Trophoblast cell (in vitro differentiated cells and primary cell): Measurements from ENCODE around the gene IMPDH1.
A peak's percentile ranks its signal among the peaks of the same experiment; 100 is the strongest.

ENCODE experiments used
- DNase-seq, 2 donors: peaks; one replicate each; pipeline ENCODE4 v3.0.0-alpha.2; 2016
- H2AFZ ChIP-seq: 2 replicates; pipeline ENCODE4 v1.6.1; 2013; ENCODE audit warnings: low read length, moderate library complexity, mild to moderate bottlenecking; ENCODE audit not compliant: insufficient read depth, poor library complexity
- H2AK5ac ChIP-seq: 2 replicates; pipeline ENCODE4 v1.6.1; 2013; ENCODE audit warnings: mild to moderate bottlenecking, low read length
- H2BK120ac ChIP-seq: 2 replicates; pipeline ENCODE4 v1.6.1; 2013; ENCODE audit warnings: low read length, mild to moderate bottlenecking, moderate library complexity; ENCODE audit not compliant: insufficient read depth, poor library complexity
- H2BK12ac ChIP-seq: 2 replicates; pipeline ENCODE4 v1.6.1; 2013; ENCODE audit warnings: mild to moderate bottlenecking, low read length, moderate library complexity
- H2BK5ac ChIP-seq: 2 replicates; pipeline ENCODE4 v1.6.1; 2013; ENCODE audit warnings: low read length, low read depth, moderate library complexity, mild to moderate bottlenecking; ENCODE audit not compliant: poor library complexity
- H3K14ac ChIP-seq: 2 replicates; pipeline ENCODE4 v1.6.1; 2013; ENCODE audit warnings: mild to moderate bottlenecking, low read length
- H3K18ac ChIP-seq: 2 replicates; pipeline ENCODE4 v1.6.1; 2013; ENCODE audit warnings: mild to moderate bottlenecking, low read length
- H3K23ac ChIP-seq: 2 replicates; pipeline ENCODE4 v1.6.1; 2013; ENCODE audit warnings: low read length
- H3K27ac ChIP-seq: 2 replicates; pipeline ENCODE4 v1.5.1; 2013; ENCODE audit warnings: low read depth, mild to moderate bottlenecking, inconsistent platforms, low read length, moderate library complexity
- H3K27me3 ChIP-seq: 2 replicates; pipeline ENCODE4 v1.6.1; 2013; ENCODE audit warnings: inconsistent platforms, mild to moderate bottlenecking, low read length, moderate library complexity; ENCODE audit not compliant: insufficient read depth
- H3K36me3 ChIP-seq, 2 experiments: 1 replicate in 1 of 2; 2 replicates in 1 of 2; pipeline ENCODE4 v1.6.1; 2013; ENCODE audit warnings: low read length in 2 of 2, mild to moderate bottlenecking in 2 of 2, moderate library complexity in 1 of 2; ENCODE audit not compliant: insufficient read depth in 2 of 2, control insufficient read depth in 1 of 2
- H3K4ac ChIP-seq: 2 replicates; pipeline ENCODE4 v1.6.1; 2013; ENCODE audit warnings: low read depth, mild to moderate bottlenecking, low read length, moderate library complexity
- H3K4me1 ChIP-seq, 2 experiments: 1 replicate in 1 of 2; 2 replicates in 1 of 2; pipeline ENCODE4 v1.6.1; 2013; ENCODE audit warnings: low read length in 2 of 2, mild to moderate bottlenecking in 2 of 2, moderate library complexity in 1 of 2; ENCODE audit not compliant: insufficient read depth in 2 of 2, control insufficient read depth in 1 of 2
- H3K4me2 ChIP-seq: 2 replicates; pipeline ENCODE4 v1.6.1; 2013; ENCODE audit warnings: inconsistent platforms, mild to moderate bottlenecking, low read length, moderate library complexity
- H3K4me3 ChIP-seq: 2 replicates; pipeline ENCODE4 v1.5.1; 2013; ENCODE audit warnings: mild to moderate bottlenecking, low read depth, low read length, inconsistent platforms
- H3K79me1 ChIP-seq: one replicate; pipeline ENCODE4 v1.6.1; 2013; ENCODE audit warnings: low read length
- H3K79me2 ChIP-seq: 2 replicates; pipeline ENCODE4 v1.6.1; 2013; ENCODE audit warnings: low read length, mild to moderate bottlenecking; ENCODE audit not compliant: control insufficient read depth, insufficient read depth, poor library complexity
- H3K9ac ChIP-seq: 2 replicates; pipeline ENCODE4 v1.6.1; 2013; ENCODE audit warnings: mild to moderate bottlenecking, low read length
- H3K9me3 ChIP-seq: 2 replicates; pipeline ENCODE4 v1.6.1; 2013; ENCODE audit warnings: low read depth, mild to moderate bottlenecking, control low read depth, inconsistent platforms, low read length; ENCODE audit not compliant: insufficient read depth
- H4K12ac ChIP-seq: 2 replicates; pipeline ENCODE4 v1.6.1; 2013; ENCODE audit warnings: low read depth, mild to moderate bottlenecking, low read length, moderate library complexity
- H4K8ac ChIP-seq: 2 replicates; pipeline ENCODE4 v1.6.1; 2013; ENCODE audit warnings: low read depth, mild to moderate bottlenecking, low read length, moderate library complexity
- H4K91ac ChIP-seq: one replicate; pipeline ENCODE4 v1.6.1; 2013; ENCODE audit warnings: low read depth, mild to moderate bottlenecking, low read length, moderate library complexity
- WGBS: extraction: QIAGEN DNeasy Blood & Tissue Kit; methylation state at CpG from one replicate; pipeline ENCODE4 v1.1.7; 2013; ENCODE audit warnings: missing lambda C conversion rate; ENCODE audit not compliant: insufficient read length, insufficient coverage; ENCODE audit errors: extremely low coverage; 5-methylcytosine and 5-hydroxymethylcytosine counted together

IMPDH1 gene

DNA sequence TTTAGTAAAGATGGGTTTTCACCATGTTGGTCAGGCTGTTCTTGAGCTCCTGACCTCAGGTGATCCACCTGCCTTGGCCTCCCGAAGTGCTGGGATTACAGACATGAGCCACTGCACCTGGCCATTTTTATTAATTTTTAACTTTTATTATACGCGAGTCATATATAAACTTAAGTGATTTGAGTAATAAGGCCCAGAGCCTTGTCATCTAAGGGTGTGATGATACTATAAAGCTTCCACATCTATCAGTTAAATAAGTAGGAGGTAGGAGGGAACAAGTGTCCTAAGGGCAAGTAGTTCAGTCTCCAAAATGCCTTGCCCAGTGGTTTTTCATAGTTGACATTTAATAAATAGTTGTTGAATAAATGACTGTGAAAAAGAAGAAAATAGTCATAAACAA, 32.6 kb upstream of the IMPDH1 start:
- Histone ChIP-seq H2AK5ac (no peak overlapping the region), H3K27me3 (no peaks in the 10 kb centered on the region), H2AFZ (no peak overlapping the region), H3K9me3 (no peaks in the 10 kb centered on the region), H3K4me3 (no peak overlapping the region), H4K91ac (no peak overlapping the region), H2BK12ac (no peak overlapping the region), H3K18ac (no peak overlapping the region), H2BK120ac (no peak overlapping the region), H3K79me1 (peaks cover 3% of the 10 kb centered on the region), H3K9ac (no peak overlapping the region), H3K4ac (no peak overlapping the region), H3K36me3 (no peaks in the 10 kb centered on the region), H3K23ac (no peak overlapping the region), H4K8ac (no peak overlapping the region), H3K4me2 (no peak overlapping the region), H3K14ac (no peak overlapping the region), H3K79me2 (peaks cover 1% of the 10 kb centered on the region), H3K4me1 (peaks cover 11 to 12% of the 10 kb centered on the region in 2 experiments), H2BK5ac (no peak overlapping the region), H4K12ac (no peak overlapping the region), H3K27ac (no peak overlapping the region)
- no CpG with 5 or more reads among the region's 3 CpGs for WGBS
- no peak for DNase-seq

DNA sequence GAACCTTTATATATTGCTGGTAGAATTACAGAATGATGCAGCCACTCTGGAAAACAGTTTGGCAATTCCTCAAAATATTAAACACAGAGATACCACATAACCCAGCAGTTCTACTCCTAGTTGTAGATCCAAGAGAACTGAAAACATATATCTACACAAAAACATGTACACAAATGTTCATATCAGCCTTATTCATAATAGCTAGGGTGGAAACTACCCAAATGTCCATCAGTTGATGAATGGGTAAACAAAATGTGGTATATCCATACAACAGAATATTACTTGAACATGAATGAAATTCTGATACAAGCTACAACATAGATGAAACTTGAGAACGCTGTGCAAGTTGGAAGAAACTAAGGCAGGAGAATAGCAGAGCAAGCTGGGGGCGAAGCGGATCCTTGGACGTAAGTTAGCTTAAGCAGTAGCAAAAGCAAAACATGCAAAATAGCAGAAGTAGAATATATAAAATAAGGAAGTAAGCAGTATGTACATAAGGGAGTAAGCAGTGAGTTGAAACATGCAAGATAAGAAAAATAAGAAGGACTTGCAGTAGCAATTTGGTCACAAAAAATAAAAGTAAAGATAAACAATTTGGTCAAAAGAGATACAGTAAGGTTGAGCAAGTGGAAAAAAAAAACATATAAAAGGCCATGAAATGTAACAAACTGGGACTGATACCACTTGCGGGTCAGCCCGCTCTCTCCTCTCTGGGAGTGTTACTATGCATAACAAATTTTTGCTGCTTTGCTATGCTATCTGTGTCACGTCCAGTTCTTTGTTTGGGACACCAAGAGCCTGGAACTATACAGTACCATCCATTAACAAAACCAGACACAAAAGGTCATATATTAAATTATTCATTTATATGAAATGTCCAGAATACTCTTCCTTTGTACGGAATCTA, 27.9 kb upstream of the IMPDH1 start:
- H4K12ac ChIP-seq, result no peak overlapping the region
- no peak for DNase-seq
- no peak overlapping the region for H3K9ac ChIP-seq
- H2BK5ac ChIP-seq, result no peak overlapping the region
- no peaks in the 10 kb centered on the region for H3K36me3 ChIP-seq
- no peak overlapping the region for H3K4me2 ChIP-seq
- H4K91ac ChIP-seq, result no peak overlapping the region
- H3K4me3 ChIP-seq, result no peak overlapping the region
- H2BK12ac ChIP-seq, result no peak overlapping the region
- H3K14ac ChIP-seq, result no peak overlapping the region
- no peaks in the 10 kb centered on the region for H3K9me3 ChIP-seq
- no peak overlapping the region for H4K8ac ChIP-seq
- peaks cover 0 to 5% of the 10 kb centered on the region in 2 experiments for H3K4me1 ChIP-seq
- H3K79me2 ChIP-seq, result no peaks in the 10 kb centered on the region
- H3K27me3 ChIP-seq, result no peaks in the 10 kb centered on the region
- no peak overlapping the region for H2BK120ac ChIP-seq
- no CpG with 5 or more reads among the region's 8 CpGs for WGBS
- H3K23ac ChIP-seq, result no peak overlapping the region
- no peak overlapping the region for H2AFZ ChIP-seq
- H3K18ac ChIP-seq, result no peak overlapping the region
- H3K79me1 ChIP-seq, result peaks cover 1% of the 10 kb centered on the region
- no peak overlapping the region for H3K27ac ChIP-seq
- no peak overlapping the region for H2AK5ac ChIP-seq
- H3K4ac ChIP-seq, result no peak overlapping the region

DNA sequence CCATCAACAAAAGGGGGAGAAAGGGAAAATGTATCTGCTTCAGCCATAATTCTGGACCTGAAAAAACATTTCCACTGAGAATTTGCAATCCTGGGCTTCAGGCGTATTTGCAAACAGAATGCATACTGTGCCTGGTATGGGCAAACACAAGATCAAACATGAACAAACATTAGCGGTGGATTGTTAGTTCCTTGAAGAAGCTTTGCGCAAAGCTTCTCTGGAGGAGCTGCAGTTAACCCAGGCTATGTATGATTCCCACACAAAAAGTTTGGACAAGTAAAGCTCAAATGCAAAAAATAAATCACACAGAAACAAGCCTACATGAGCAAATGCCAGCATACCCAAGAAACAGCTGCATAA, 25.5 kb upstream of the IMPDH1 start:
- Histone ChIP-seq H3K18ac (no peak overlapping the region), H3K4me3 (no peak overlapping the region), H3K79me2 (no peaks in the 10 kb centered on the region), H3K79me1 (peaks cover 1% of the 10 kb centered on the region), H3K14ac (no peak overlapping the region), H3K23ac (no peak overlapping the region), H3K4me2 (no peak overlapping the region), H2BK12ac (no peak overlapping the region), H2BK5ac (no peak overlapping the region), H4K91ac (no peak overlapping the region), H4K12ac (no peak overlapping the region), H3K36me3 (no peaks in the 10 kb centered on the region), H3K27ac (peak overlapping the region; percentile 48), H2BK120ac (no peak overlapping the region), H3K9ac (no peak overlapping the region), H3K27me3 (no peaks in the 10 kb centered on the region), H3K4ac (no peak overlapping the region), H3K4me1 (peaks cover 5 to 16% of the 10 kb centered on the region in 2 experiments), H2AFZ (no peak overlapping the region), H2AK5ac (no peak overlapping the region), H3K9me3 (no peaks in the 10 kb centered on the region), H4K8ac (no peak overlapping the region)
- no CpG with 5 or more reads among the region's 3 CpGs for WGBS
- peak in 1 of 2 donors; percentile 72 for DNase-seq

DNA sequence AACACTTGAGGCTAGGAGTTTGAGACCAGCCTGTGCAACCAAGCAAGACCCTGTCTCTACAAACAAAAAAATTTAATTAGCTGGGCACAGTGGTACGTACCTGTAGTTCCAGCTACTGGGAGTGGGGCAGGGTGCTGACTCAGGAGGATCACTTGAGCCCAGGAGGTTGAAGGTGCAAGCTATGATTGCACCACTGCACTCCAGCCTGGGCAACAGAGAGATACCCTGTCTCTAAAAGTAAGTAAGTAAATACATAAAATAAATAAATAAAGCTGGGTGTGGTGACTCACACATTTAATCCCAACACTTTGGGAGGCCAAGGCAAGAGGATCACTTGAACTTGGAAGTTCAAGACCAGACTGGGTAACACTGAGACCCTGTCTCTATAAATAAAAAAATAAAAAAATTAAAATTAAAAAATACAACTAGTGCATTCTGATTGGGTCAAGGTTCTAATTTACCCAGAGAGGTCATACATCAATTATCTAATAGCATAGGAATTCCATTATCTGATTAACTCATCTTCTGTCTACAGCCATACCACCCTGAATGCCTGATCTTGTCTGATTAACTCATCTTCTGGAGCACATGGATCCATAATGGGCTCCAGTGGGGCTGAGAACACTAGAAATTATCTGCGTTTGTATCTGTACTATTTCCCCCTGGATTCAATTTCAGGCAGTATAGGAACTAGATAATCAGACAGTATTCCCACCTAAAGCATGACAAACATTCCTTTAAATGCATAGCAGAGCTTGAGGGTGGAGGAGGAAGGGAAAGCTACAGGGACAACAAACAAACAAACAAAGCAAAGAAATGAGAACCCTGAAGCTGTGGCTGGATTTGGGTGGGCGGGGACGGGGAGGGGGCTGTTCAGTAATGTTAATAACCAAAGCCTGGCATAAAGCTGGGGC, 24.9 kb upstream of the IMPDH1 start:
- Histone ChIP-seq H4K91ac (no peak overlapping the region), H3K4me3 (no peak overlapping the region), H3K4me2 (no peak overlapping the region), H3K18ac (no peak overlapping the region), H3K14ac (no peak overlapping the region), H3K9ac (no peak overlapping the region), H3K27ac (peak overlapping the region; percentile 48), H2AK5ac (no peak overlapping the region), H3K36me3 (no peaks in the 10 kb centered on the region), H4K12ac (no peak overlapping the region), H2AFZ (no peak overlapping the region), H2BK120ac (no peak overlapping the region), H3K4ac (no peak overlapping the region), H3K27me3 (no peaks in the 10 kb centered on the region), H2BK12ac (no peak overlapping the region), H3K79me1 (peaks cover 1% of the 10 kb centered on the region), H3K79me2 (no peaks in the 10 kb centered on the region), H3K9me3 (no peaks in the 10 kb centered on the region), H3K23ac (no peak overlapping the region), H2BK5ac (no peak overlapping the region), H3K4me1 (peaks cover 5 to 16% of the 10 kb centered on the region in 2 experiments), H4K8ac (no peak overlapping the region)
- WGBS, result no CpG with 5 or more reads among the region's 4 CpGs
- peak in 1 of 2 donors; percentile 49 for DNase-seq
